Measurements from ENCODE around the gene RMP24.

- no peak for TF ChIP-seq CTCF (IDR thresholded peaks at IDR 0.05 in 4 of 5, conservative IDR thresholded peaks at IDR 0.05 in 1 of 5)
- no peak for TF ChIP-seq POLR2A (IDR thresholded peaks at IDR 0.05)
Measured at GRCh38 chr18:35993013-35993412, 20.5 kb downstream of the RMP24 start.

Measured in gastrocnemius medialis (tissue), 4 donors.